Endothelial cell of umbilical vein (primary cell): ENCODE measurements around the gene LTK. TPM values are rescaled to one million over a fixed set of nuclear protein-coding genes. Genes with fewer than 3 reads are reported as not detected.

Source experiments
- BruUV-seq: library from RNA; stranded (reverse); fragments of 400-500 nt; replicated peaks from 2 replicates; lab custom pipeline; 2021; lab: Mats Ljungman, UMichigan
- CTCF ChIA-PET: fragments of 300-600, 350-600 bp; sonication (Branson Sonifier 250); formaldehyde crosslinking; loops from one replicate; lab custom pipeline; 2021; ENCODE audit warnings: antibody characterized with exemption, inconsistent platforms; lab: Charles Lee
- POLR2A ChIA-PET: fragments of 300-600, 350-600 bp; sonication (Branson Sonifier 250); formaldehyde crosslinking; loops from one replicate; lab custom pipeline; 2021; ENCODE audit warnings: antibody characterized with exemption, inconsistent platforms; lab: Charles Lee
- DNase-seq: peaks from one replicate; pipeline ENCODE4 v3.0.0-alpha.2; 2011; ENCODE audit warnings: low read depth, low spot score
- FAIRE-seq: peaks from 2 replicates; lab custom pipeline; 2011; peaks lifted over from hg19 to GRCh38; lab: Jason Lieb, UNC
- H2AFZ ChIP-seq: 2 replicates; pipeline ENCODE4 v1.6.0; 2012; ENCODE audit warnings: low read depth, low read length, control low read depth, inconsistent platforms
- H3K27ac ChIP-seq: 2 replicates; pipeline ENCODE4 v1.5.1; 2011; ENCODE audit warnings: low read depth, mild to moderate bottlenecking, control low read depth, low read length, moderate library complexity; ENCODE audit not compliant: insufficient read depth
- H3K27me3 ChIP-seq, 2 experiments: 2 replicates each; pipeline versions ENCODE4 v1.6.0 to v1.6.1; 2011; ENCODE audit warnings: low read length in 2 of 2, mixed read lengths in 1 of 2; ENCODE audit not compliant: control insufficient read depth in 2 of 2, insufficient read depth in 2 of 2
- H3K36me3 ChIP-seq, 2 experiments: 2 replicates in 1 of 2; 3 replicates in 1 of 2; pipeline ENCODE4 v1.5.1; 2011; ENCODE audit warnings: low read length in 2 of 2, mild to moderate bottlenecking in 1 of 2, moderate library complexity in 1 of 2; ENCODE audit not compliant: control insufficient read depth in 2 of 2, insufficient read depth in 2 of 2; ENCODE audit errors: extremely low read depth in 1 of 2
- H3K4me1 ChIP-seq: 3 replicates; pipeline ENCODE4 v1.5.1; 2011; ENCODE audit warnings: mild to moderate bottlenecking, low read length; ENCODE audit not compliant: control insufficient read depth, insufficient read depth; ENCODE audit errors: extremely low read depth
- H3K4me2 ChIP-seq: 2 replicates; pipeline ENCODE4 v1.6.1; 2011; ENCODE audit warnings: low read length, control low read depth, mixed read lengths; ENCODE audit not compliant: insufficient read depth
- H3K4me3 ChIP-seq, 3 experiments: fragments of 200-600 bp in 1 of 3; sonication (generic), shearing (Covaris generic) in 1 of 3; replicated peaks in 1 of 3; 2 replicates each; pipeline ENCODE4 v1.5.1; 2011 to 2016; ENCODE audit warnings: control low read depth in 3 of 3, low read length in 3 of 3, mild to moderate bottlenecking in 2 of 3, inconsistent platforms in 1 of 3, low read depth in 1 of 3, moderate library complexity in 1 of 3; ENCODE audit not compliant: insufficient read depth in 1 of 3
- H3K79me2 ChIP-seq: 2 replicates; pipeline ENCODE4 v1.6.0; 2012; ENCODE audit warnings: low read length, inconsistent platforms; ENCODE audit not compliant: control insufficient read depth, insufficient read depth
- H3K9ac ChIP-seq: replicated peaks from 2 replicates; pipeline ENCODE3; 2011; ENCODE audit warnings: low read length, control low read depth; ENCODE audit not compliant: insufficient read depth; ENCODE audit errors: extremely low read depth
- H3K9me1 ChIP-seq: replicated peaks from 3 replicates; pipeline ENCODE4 v1.6.0; 2011; ENCODE audit warnings: mild to moderate bottlenecking, low read length; ENCODE audit not compliant: control insufficient read depth, insufficient read depth; ENCODE audit errors: extremely low read depth
- H3K9me3 ChIP-seq: replicated peaks from 2 replicates; pipeline ENCODE4 v1.5.1; 2012; ENCODE audit warnings: low read length, inconsistent platforms; ENCODE audit not compliant: control insufficient read depth, insufficient read depth
- H4K20me1 ChIP-seq: replicated peaks from 2 replicates; pipeline ENCODE3; 2011; ENCODE audit warnings: mild to moderate bottlenecking, low read length; ENCODE audit not compliant: control insufficient read depth, insufficient read depth; ENCODE audit errors: extremely low read depth
- CTCF ChIP-seq, 2 donors: IDR thresholded peaks; 1 replicate in 1 of 2; 2 replicates in 1 of 2; pipeline ENCODE4 v1.5.1; 2011; ENCODE audit warnings: low read length in 2 of 2, mild to moderate bottlenecking in 2 of 2, moderate library complexity in 2 of 2, control low read depth in 1 of 2, inconsistent platforms in 1 of 2, low read depth in 1 of 2; ENCODE audit not compliant: insufficient read depth in 1 of 2; ENCODE audit errors: extremely low read depth in 1 of 2
- EZH2 ChIP-seq: IDR thresholded peaks from 2 replicates; pipeline ENCODE4 v1.6.1; 2012; ENCODE audit warnings: borderline replicate concordance, low read depth, mild to moderate bottlenecking, moderate library complexity, low read length, inconsistent platforms; ENCODE audit not compliant: severe bottlenecking
- FOS ChIP-seq: IDR thresholded peaks from 2 replicates; pipeline ENCODE4 v1.6.1; 2011; ENCODE audit warnings: mild to moderate bottlenecking, low read length, moderate library complexity, borderline replicate concordance; ENCODE audit not compliant: insufficient read depth
- GATA2 ChIP-seq: IDR thresholded peaks from 2 replicates; pipeline ENCODE4 v1.7.0; 2011; ENCODE audit warnings: low read depth, mild to moderate bottlenecking, moderate library complexity, mixed read lengths, low read length; ENCODE audit not compliant: insufficient read length, insufficient read depth
- JUN ChIP-seq: IDR thresholded peaks from 2 replicates; pipeline ENCODE4 v1.6.1; 2011; ENCODE audit warnings: borderline replicate concordance, low read depth; ENCODE audit not compliant: insufficient read length, insufficient read depth
- MAX ChIP-seq: IDR thresholded peaks from 2 replicates; pipeline ENCODE4 v1.6.1; 2011; ENCODE audit not compliant: insufficient read depth, insufficient read length
- MYC ChIP-seq: IDR thresholded peaks from one replicate; pipeline ENCODE4 v1.6.1; 2011; ENCODE audit warnings: mild to moderate bottlenecking, low read depth, low read length
- POLR2A ChIP-seq: IDR thresholded peaks from 2 replicates; pipeline ENCODE4 v1.6.1; 2012; ENCODE audit warnings: low read depth, mild to moderate bottlenecking, control low read depth, low read length
- POLR2AphosphoS5 ChIP-seq: IDR thresholded peaks from 2 replicates; pipeline ENCODE4 v1.6.1; 2012; ENCODE audit warnings: low read depth, mild to moderate bottlenecking, control low read depth, low read length, moderate library complexity; ENCODE audit not compliant: insufficient read depth
- dilution Hi-C: fragments of 300-500 bp; cut with MboI; formaldehyde crosslinking; loops from one replicate; pipeline ENCODE4 v1.15.0; 2019; ENCODE audit warnings: low sequenced_read_pairs; ENCODE audit not compliant: extremely low pct_ligation_motif_present
- intact Hi-C: fragments of 100-400 bp; cut with micrococcal nuclease; formaldehyde crosslinking; loops from one replicate; pipeline ENCODE4 v1.10.0; 2022
- polyA plus RNA-seq, 4 experiments: library from polyadenylated mRNA; depleted of rRNA in 3 of 4; stranded (reverse) in 3 of 4; unstranded in 1 of 4; fragments of >200 nt; gene quantifications; 2 replicates each; pipeline versions ENCODE4 v1.2.1 to v1.2.3, GENCODE V29; 2011 to 2012; ENCODE audit warnings: missing spikeins in 1 of 4
- total RNA-seq: library from RNA; stranded (reverse); gene quantifications from 2 replicates; pipeline ENCODE4 v1.2.3, GENCODE V29; 2021

LTK gene
- total and polyA plus RNA-seq, 2 donors (not counting 3 experiments of a cell fraction or from before 2014, with no cell fraction given), result 0.15 to 0.17 TPM

DNA sequence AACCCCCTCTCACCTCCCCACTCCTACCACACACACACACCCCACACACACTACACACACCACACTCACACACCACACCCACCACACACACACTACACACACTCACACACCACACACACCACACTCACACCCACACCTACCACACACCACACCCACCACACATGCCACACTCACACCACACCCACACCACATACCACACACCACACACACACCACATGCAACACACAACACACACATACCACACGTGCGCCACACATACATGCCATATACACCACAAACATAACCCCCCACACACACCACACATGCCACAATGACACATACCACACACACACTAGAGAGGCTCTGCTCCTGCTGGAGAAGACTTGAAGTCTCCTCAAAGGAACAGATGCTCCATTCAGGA is 25.8 kb downstream of the LTK start:
- Histone ChIP-seq H3K79me2 (no peaks in the 10 kb centered on the region), H3K4me2 (no peak overlapping the region), H3K9ac (no peak overlapping the region), H3K9me1 (no peaks in the 10 kb centered on the region), H3K36me3 (peaks cover 0 to 2% of the 10 kb centered on the region in 2 experiments), H3K9me3 (no peaks in the 10 kb centered on the region), H3K27me3 (no peaks in the 10 kb centered on the region), H3K4me3 (no peak overlapping the region), H4K20me1 (no peaks in the 10 kb centered on the region), H3K4me1 (peaks cover 17% of the 10 kb centered on the region), H2AFZ (no peak overlapping the region), H3K27ac (no peak overlapping the region)
- DNase-seq, result no peak
- no peak for FAIRE-seq
- intact Hi-C loops (no loop called here), dilution Hi-C loops (no loop called here)
- POLR2A ChIA-PET, result no interaction called here
- CTCF ChIA-PET, result no interaction called here
- no TSS peak for BruUV-seq
- TF ChIP-seq MYC (no peak), POLR2AphosphoS5 (no peak), CTCF (IDR thresholded peaks at IDR 0.05; ENCODE audit: extremely low read depth in 1 of 2, insufficient read depth in 1 of 2, low read depth in 1 of 2, low read length in 2 of 2) (no peak), POLR2A (no peak), EZH2 (no peak), JUN (no peak), GATA2 (no peak), MAX (no peak), FOS (no peak)
